Activated CD4-positive, alpha-beta T cell treated with anti-CD3 and anti-CD28 coated beads for 1 hour (primary cell): ENCODE results near the gene LRRC75A.

Experiments
- DNase-seq: peaks from one replicate; pipeline ENCODE4 v3.0.0-alpha.2; 2020

The LRRC75A gene

DNA sequence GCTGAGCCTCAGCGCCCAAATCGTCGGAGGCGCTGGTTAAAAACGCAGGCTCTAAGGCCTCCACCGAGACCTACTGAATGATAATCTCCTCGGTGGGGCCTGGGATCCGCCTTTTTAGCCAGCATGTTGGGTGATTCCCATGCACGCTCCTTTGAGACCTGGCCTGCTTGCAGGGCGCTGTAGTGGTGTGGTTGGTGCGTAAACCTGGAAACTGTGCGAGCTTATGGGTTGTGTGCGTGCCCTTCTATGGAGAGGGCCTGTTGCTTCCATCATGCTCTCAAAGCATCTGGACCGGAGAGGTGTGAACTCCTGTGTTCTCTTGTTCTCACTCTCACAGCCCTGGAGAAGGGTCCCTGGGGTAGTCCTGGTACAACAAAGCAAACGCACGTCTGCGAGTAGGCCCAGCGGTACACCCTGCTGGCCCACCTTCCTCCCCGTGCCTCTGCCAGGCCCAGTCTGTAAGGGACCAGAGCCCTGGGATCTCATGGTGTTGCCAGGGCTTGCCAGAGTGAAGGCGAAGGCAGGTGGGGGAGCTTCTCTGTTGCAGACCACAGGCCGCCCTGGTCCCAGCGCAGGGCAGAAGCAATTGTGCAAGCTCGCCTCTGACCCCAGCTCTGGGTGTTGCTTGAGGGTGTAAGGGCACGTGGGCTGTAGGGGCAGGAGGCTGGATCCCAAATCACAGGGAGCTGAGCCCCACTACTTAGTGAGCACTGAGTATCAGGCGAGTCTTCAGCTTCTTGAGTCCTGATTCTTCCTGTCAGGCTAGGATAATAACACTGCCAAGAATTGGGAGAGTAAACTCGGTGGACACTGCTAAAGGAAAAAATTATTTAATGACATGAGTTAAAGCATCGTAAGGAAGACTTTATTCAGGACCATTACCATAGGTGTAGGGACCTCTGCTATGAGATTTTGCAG lies 879 bp upstream of the LRRC75A start:
- DNase-seq = no peak

DNA sequence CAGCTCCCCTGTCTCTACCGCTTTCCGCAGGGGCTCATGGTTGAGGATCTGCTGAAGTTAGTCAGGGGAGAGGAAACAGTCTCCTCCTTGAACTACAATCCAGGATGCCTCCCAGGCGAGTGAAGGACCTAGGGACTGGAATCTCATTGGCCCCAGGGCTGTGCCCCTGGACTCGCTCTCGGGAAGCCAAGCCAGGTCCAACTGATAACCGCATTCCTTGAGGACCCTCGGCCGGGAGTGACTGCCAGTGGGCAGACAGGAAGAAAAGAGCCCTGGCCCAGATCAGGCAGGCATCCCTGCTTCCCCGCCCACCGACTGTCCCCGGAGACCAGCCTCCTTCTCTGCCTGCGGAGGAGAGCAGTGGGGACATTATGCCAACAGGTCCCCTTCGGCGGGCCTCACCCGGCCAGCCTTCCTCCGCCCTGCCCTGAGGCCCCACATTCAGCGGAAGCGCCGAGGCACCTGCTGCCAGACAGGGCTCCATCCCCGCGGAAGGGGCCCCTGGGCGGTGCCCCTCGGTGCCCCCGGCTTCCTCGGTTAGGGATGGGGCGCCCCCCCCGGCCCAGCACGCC lies 776 bp downstream of the LRRC75A start:
- DNase-seq = no peak

DNA sequence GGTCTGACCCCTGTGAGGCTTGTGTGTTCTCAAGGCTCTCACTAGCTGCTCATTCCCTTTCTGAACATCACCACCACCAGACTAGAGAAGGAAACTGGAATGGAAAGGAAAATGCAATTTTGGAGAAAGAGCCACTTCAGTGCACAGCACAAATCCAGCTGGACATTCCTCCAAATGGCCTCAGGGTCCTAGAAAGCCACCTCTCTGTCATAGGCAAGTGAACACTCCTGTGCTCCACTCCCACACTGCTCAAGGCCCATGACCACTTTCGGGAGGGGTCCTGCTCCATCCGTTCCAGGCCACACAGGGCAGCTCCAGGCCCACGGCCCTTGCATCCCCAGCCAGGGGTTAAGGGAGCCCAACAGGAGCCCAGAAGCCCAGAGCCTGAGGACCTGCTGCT lies 2.6 kb downstream of the LRRC75A start:
- no peak for DNase-seq

DNA sequence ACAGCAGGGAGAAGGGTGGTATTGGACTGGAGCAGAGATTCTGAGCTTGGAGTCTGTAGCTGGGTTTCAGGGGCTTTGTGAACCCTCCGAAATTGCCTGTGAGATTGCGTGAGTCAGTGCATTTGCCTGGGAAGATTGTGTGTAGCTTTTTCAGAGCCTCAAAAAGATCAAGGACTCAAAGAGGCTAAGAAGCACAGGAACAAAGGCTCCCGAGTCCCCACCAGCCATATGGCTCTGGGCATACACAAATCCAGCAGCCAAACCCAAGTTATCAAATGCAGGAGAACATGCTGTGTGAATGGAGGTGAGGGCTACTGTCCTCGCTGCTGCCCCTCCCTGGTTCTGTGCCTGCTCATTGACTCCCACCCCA lies 3.0 kb downstream of the LRRC75A start:
- no peak for DNase-seq

DNA sequence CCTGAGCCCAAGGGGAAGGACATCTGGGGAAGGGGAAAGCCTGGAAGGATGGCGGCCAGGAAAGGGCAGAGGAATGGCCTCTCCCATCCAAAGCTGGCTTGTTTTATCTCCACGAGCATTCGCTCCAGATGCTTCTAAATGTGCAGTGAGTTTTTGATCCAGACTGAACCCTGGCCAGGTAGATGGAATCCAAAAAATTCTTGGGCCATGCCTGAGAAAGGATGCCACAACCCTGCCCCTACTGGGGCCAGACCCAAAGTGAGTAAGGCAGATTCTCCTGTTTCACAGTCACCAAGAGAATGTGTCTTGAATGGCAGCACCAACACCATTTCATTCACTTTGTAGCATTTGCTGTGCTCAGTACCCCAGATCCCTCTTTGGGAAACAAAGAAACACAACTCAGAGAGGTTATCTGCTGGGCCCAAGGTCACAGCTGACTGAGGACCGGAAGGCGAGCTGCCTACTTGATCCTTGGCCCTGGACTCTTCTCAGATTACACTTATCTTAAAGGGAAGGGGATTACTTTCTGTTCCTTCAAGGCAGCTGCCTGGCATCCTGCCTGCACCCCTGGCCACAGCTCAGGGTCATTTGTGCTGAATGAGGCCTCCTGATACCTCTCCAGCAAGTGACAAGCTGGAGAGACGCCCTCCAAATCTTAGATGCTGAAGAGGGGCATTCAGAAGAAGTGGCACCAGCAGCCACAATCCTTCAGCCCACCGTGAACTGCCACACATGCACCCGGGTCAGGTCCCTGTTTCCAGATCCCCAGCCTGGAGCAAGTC lies 3.6 kb downstream of the LRRC75A start:
- DNase-seq = no peak

DNA sequence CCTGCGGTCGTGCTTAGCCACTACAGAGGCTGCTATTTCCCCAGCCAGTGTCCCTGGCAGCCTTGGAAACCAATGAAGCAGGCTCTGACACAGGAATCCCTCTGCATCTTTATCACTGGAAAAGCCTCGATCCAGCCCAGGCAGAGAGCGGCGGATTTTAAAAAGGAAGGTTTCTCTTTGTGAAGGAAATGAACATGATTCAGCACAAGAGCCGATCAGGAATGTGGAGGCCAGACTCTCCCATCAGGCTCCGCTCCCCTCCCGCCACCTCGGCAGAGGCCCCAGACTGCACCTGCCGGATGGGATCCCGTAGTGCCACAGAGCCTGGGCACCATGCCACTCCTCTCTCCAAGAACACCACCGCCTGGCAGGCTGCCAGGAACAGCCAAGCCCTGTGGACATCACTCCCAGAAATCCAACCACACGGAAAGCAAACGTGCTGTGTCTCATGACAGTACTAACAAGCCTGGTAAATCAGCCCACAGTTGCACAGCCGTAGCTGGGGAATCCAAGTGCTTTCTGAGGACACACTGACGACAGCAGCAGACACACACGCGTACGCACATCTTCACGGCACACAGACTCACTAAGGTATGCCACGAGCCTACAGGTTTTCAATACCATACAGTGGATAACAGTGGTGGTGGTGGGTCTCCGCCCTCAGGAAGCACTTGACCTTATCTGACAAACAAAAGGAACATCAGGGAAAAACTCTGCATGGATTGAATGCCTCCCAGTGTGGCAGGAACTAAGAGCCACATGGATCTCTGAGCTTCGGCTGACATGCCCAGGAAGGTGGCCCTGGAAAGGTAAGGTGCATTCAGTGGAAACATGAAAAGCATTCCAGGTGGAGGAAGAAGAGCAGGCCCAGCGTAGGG lies 5.4 kb downstream of the LRRC75A start:
- no peak for DNase-seq

DNA sequence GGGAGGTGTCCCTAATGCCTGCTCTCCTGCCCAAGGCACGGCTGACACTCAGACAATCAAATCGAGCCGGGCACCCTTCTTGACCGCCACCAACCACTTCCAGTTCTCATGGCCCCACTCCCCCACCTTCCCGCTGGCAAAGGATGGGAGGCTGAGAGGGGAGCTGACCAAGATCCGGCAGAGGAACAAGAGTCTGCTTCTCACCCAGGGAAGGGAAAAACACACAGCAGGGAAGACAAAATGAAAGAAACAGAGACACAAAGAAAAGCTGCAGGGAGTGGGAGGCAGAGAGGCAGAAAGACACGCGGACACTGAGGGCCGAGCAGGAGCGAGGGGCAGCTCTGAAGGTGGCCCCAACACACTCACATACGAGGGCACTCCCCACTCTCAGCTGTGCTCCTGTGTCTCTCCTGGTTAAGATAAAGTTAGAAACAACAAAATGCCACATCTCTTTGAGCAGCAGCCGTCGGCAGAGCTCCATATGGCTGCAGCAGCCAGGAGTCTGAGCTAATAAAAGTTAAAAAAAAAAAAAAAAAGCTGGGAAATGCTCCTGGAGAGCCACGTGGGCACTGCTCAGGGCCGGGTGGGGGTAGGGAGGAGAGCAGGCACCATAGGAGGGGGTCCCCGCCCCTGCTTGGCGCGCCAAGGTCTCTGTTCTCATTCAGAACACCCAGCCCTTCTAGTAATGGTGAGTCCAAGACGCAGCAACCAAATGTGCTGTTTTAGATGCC lies 7.4 kb downstream of the LRRC75A start:
- no peak for DNase-seq

DNA sequence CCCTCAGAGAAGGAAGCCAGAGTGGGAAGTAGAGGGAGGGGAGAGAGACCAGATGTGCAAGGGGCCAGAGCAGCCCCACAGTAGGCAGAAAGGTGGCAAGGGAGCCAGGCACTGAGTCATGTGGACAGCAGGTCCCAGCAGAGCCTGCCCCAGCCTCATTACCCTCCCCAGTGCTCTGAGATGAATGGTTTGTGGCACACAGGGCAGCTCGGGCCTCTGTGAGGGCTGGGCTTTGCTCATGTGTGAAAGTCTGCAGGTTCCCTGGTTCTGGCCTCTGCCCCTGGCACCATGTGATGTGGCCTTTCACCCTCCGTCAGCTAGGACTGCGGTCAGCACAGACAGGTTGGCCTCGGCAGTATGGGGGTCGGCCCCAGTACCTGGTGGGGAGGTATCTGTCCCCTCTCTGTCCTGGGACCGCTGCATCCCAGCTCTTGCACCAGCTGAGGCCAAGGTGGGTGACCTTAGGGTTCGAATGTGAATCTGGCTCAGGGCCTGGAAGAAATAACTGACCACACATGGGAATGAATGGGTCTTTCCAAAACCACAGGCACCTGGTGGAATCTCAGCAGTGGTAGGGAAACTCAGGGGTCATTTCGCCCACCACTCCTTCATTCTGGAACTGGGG lies 8.9 kb downstream of the LRRC75A start:
- no peak for DNase-seq

DNA sequence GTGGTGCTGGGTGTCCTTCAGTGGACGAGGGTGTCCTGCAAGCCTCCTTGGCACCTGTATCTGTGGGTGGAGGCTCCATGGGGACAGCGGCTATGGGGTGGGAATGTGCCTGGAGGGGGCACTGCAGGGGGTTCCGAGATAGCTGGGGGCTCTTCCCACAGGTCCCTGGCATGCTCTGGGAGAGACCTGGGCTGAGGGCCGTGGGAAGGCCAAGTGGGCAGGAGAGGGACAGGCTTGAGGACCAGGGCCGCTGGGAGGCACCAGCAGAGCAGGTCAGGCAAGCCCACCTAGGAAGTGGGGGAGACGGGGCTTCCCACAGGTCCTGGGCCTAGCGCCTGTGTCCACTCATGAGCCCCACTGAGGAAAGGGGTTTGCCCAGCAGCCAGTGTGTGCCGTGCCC lies 9.7 kb downstream of the LRRC75A start:
- no peak for DNase-seq

DNA sequence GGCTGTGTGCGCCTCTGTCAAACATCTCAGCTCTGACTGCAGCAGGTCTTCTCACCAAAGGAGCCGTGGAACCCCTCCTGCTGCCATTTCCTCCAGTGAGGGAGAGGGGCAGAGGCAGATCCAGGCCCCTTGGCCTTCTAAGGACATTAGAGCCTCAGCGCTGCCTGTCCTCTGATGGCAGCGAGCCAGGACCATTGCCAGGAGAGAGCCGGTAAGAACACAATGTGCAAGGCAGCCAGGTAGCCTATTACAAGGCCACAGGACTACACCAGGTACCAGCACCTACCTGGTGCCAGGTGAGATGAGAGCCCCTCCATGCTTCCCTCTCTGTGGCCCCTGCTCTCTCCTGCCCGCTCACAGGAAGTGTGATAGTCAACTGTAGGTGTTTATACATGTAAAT lies 11.0 kb downstream of the LRRC75A start:
- DNase-seq = no peak

DNA sequence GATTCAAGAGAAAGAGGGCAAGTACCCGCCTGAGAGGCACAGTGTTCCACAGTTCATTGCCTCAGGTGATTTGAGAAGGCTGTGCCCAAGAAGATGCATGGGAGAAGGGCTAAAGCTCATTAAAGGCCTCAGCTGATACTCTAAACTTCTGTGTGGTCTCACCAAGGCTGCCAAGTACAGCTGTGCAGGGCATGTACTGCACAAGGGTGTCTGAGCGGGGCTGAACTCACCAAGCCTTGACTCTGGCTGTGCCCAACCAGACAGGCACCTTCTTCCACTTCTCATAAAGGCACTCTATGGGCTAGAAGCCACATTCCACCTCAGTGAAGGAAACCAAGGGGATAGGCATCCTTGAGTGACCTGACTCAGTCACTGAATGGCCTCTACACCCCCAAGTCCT lies 12.7 kb downstream of the LRRC75A start:
- no peak for DNase-seq

DNA sequence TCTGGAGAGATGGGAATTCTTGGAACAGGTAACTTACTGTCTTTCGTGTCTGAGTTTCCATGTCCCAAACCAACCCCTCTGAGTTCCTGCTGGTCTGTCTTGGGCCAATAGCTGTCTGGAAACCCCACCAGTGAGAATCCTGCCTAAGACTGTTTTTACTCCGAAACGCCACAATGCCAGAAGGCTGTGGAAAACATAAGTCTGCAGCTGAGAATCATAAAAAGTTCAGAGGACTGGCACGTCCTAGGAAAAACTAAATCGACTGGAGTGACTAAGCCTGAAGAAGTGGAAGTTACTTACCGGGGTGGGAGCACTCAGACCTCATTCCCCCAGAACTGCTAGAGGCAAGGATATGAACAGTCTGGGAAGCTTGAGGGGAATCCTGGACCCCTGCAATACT lies 13.3 kb downstream of the LRRC75A start:
- no peak for DNase-seq

DNA sequence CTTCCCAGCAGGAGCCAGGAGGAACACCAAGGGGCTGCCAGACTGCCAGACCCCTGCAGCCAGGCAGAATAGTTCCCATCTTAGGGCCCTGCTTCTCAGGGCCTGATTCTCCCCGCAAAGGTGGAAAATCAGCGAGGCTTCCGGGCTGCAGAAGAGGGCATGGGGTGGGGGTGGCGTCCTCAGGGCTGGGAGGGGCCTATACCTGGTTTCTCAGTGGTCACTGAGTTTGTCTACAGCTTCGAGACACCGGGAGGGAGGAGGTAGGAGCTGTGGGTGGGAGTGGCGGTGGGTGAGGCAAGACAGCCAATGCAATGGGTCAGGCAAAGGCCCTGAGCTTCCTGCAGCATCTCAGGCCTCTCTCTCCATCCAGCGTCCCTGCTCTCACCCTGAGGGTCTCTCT lies 14.3 kb downstream of the LRRC75A start:
- no peak for DNase-seq

DNA sequence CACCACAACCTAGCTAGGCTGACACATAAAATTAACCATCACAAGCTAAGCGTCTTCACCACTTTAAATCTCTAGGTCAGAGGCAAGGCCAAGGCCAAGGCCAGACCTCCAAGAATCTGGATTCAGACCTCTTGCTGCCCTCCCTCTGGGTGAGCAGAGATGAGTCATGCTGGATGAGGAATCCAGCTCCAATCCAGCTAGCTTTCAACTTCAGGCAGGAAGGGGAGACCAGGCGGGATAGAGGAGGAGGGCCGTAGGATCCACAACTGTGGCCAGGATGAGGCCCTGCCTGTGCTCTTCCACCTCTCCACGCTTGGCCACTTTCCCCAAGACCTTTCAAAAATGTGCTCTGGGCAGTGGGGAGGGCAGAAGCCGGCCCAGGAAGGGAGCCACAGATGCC lies 14.7 kb downstream of the LRRC75A start:
- no peak for DNase-seq

DNA sequence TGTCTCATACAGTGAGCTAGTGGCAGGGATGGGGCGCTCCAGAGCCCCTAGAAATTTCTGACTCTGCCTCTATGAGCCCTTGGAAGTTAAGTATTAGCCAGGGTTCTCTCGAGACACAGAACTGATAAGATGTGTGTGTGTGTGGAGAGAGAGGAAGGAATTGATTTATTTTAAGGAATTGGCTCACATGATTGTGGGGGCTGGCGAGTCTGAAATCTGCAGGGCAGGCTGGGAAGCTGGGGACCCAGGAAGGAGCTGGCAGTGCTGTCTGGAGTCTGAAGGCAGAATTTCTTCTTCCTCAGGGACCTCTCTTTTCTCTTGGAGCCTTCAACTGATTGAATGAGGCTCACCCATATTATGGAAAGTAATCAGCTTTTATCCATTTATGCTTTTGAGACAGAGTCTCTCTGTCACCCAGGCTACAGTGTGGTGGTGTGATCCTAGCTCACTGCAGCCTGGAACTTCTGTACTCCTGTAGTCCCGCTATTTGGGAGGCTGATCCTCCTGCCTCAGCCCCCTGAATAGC lies 16.8 kb downstream of the LRRC75A start:
- DNase-seq = no peak

DNA sequence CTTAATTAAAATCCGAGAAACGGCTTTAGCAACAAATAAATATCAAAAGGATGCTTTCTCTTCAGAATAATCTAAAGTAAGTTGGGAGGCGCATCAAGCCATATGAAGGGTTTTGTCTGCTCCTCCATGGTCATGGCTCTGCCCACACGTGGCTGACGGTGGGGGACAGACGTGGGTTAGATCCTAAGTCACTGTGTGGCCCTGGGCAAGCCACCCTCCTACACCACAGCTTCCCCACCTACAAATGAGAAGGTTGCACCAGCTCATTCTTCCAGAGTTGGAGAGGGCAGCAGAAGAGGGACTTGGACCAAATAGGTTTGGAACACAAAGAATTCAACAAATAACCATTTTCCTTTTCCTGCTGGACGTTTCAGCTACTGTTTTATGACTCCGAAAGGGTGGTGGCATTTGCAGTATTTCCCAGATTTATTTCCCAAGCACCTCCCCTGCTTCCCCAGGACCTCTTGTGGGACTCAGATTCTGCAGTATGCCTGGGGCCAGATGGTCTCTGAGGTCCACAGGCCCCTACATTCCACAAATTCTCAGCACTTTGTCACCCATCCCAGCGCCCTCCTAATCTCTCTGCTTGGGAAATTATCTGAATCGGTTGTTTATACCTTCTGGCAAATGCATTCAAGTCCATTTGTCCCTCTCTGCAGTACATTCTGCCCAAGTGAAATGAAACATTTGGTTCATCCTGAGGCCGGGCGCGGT lies 17.8 kb downstream of the LRRC75A start:
- DNase-seq = no peak

DNA sequence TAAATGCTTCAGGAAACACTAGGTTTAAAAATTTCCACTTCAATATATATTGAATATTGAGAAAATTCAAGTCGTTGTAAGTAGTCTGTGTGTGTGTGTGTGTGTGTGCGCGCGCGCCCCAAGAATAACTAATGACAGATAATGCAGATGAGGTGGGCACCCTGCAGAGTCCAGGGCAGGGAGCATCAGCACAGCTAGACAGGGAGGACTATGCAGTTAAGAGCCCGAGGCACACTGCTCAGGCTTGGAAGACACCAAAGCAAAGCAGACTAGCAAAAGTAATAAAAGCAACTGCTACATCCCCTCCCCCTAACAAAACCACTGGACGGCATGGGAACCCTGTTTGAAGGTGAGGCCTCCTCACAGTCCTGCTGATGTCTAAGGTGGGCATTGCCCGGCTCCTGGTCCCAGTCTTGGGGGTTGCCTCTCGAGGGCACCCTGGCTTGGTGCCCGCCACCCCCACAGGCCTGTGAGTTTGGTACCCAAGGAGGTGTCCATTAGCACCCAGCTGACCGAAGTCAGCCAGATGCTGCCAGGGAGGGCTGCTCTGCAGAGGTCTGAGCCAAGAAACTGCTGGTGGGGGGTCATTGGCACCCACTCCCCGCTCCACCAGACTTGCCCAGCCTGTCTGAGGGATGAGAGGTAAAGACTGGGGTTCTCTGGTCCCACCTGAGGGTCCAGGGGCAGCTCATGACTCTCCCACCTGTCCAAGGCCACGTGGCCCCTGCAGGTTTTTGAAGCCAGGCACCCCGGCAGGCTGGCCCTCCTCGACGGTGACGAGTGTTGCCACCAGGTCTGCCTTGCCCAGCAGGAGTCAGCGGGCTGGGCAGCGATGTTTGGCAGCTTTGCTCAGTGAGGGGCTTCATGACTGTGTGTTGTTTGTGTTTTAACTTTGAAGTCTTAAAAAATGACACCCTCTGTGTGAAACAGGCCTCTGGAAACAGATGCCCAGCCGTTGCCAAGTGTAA lies 18.7 kb downstream of the LRRC75A start:
- no peak for DNase-seq

DNA sequence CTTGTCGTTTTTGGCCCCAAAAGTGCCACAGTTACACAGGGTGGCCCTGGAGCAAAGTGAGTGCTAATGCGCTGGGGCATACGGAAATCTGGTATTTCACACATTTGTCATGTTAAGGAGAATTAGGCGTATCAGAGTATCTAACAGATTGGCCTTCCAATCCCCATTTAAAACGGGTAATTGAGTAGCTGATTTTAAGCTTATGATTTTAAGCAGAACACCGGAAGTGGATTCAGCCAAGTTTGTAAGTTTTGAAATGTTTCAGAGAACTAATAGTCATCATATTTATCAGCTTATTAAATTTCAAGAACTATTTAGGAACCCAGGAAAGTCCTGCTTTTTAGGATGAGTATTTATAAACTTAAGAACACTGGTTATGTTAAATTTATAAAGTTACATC lies 19.5 kb downstream of the LRRC75A start:
- no peak for DNase-seq

DNA sequence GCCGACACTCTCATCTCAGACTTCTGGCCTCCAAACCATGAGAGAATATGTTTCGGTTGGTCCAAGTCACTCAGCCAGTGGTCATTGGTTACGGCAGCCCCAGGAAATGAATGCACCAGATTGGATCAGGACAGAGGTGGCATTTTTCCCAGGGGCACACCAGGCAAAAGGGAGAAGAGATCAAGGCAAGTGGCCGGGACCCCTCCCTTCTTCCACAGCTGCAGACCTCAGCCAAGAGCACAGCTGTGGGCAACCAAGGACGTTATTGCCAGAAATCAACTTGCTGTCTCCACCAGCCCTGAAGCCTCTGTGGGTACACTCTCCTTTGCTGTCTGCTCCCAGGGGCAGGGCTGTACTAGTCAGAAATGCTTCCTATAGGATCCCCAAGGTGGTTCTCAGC lies 20.7 kb downstream of the LRRC75A start:
- no peak for DNase-seq

DNA sequence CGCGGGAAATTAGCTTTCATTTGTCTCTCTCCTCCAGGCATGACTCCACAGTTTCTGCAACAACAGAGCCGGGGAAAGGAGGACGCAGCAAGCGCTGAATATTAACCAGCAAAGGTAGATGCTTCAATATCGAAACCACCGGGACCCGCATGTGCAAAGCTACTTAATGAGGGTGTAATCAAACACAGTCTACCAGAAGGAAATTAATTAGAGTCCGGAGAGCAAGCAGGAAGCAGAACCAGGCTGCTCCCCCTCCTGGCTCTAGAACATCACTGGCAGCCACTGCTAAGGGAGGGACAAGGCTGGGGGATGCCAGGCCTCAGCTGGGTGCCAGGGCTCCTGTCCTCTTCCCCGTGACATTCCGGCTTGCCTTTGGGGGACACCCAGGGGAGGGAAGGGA lies 21.7 kb downstream of the LRRC75A start:
- DNase-seq = no peak
